Measurements from ENCODE around the gene HDLBP.

The HDLBP gene

GRCh38 chr2:241190291-241190981, 125.0 kb downstream of the HDLBP start:
- DNase-seq (ENCODE audit: low spot score), result no peak

- DNase-seq (ENCODE audit: low spot score), result no peak
Measured at GRCh38 chr2:241189856-241190201, 125.6 kb downstream of the HDLBP start.

- DNase-seq (ENCODE audit: low spot score), result no peak
Measured at GRCh38 chr2:241189093-241189855, 126.2 kb downstream of the HDLBP start.

- DNase-seq (ENCODE audit: low spot score), result no peak
Measured at GRCh38 chr2:241188361-241189092, 126.9 kb downstream of the HDLBP start, which contains the start of gene ANO7. ANO7 (plus strand) TSS chr2:241188677; CDS start chr2:241190064, 1,387 bp downstream.

GRCh38 chr2:241187918-241188234, 127.6 kb downstream of the HDLBP start:
- no peak for DNase-seq (ENCODE audit: low spot score)

- DNase-seq (ENCODE audit: low spot score), result no peak
Measured at GRCh38 chr2:241187101-241187917, 128.2 kb downstream of the HDLBP start.

GRCh38 chr2:241185961-241186360, 129.5 kb downstream of the HDLBP start:
- no peak for DNase-seq (ENCODE audit: low spot score)

- DNase-seq (ENCODE audit: low spot score), result no peak
Measured at GRCh38 chr2:241184901-241185300, 130.6 kb downstream of the HDLBP start.

- DNase-seq (ENCODE audit: low spot score), result no peak
Measured at GRCh38 chr2:241183221-241183620, 132.3 kb downstream of the HDLBP start.

GRCh38 chr2:241182531-241183133, 132.8 kb downstream of the HDLBP start:
- DNase-seq (ENCODE audit: low spot score), result no peak

- no peak for DNase-seq (ENCODE audit: low spot score)
Measured at GRCh38 chr2:241182126-241182525, 133.3 kb downstream of the HDLBP start.

GRCh38 chr2:241180495-241180894, 135.0 kb downstream of the HDLBP start:
- peak; percentile 19 for DNase-seq (ENCODE audit: low spot score)

GRCh38 chr2:241179899-241180298, 135.6 kb downstream of the HDLBP start:
- no peak for DNase-seq (ENCODE audit: low spot score)

- DNase-seq (ENCODE audit: low spot score), result no peak
Measured at GRCh38 chr2:241178961-241179360, 136.5 kb downstream of the HDLBP start.

- DNase-seq (ENCODE audit: low spot score), result no peak
Measured at GRCh38 chr2:241177526-241178334, 137.7 kb downstream of the HDLBP start.
